IMR-90 (cell line): ENCODE results near the gene PRADC1. TPM values are rescaled to one million over a fixed set of nuclear protein-coding genes. Genes with fewer than 3 reads are reported as not detected.

Source experiments
- ATAC-seq: fragments of 200-7000 bp; cut with Tn5 transposase; 2 replicates; pipeline ENCODE4 v1.9.1; 2020; ENCODE audit warnings: low read depth, mild to moderate bottlenecking, moderate library complexity
- BruUV-seq: library from RNA; stranded (reverse); fragments of 400-500 nt; replicated peaks from 2 replicates; lab custom pipeline; 2021; lab: Mats Ljungman, UMichigan
- CTCF ChIA-PET: fragments of 300-600 bp; formaldehyde crosslinking; extraction: SDS; loops from one replicate; lab custom pipeline; 2021; ENCODE audit warnings: antibody characterized with exemption; lab: Yijun Ruan, JAX
- POLR2A ChIA-PET: fragments of 300-600 bp; sonication (Branson Sonifier 250); formaldehyde crosslinking; loops from one replicate; lab custom pipeline; 2022; ENCODE audit warnings: antibody characterized with exemption; ENCODE audit not compliant: unreplicated experiment; lab: Charles Lee
- DNase-seq: peaks from one replicate; pipeline ENCODE4 v3.0.0; 2013
- H2AFZ ChIP-seq: replicated peaks from 2 replicates; pipeline ENCODE3; 2013; ENCODE audit warnings: low read length, mild to moderate bottlenecking; ENCODE audit not compliant: poor library complexity
- H2AK5ac ChIP-seq: 2 replicates; pipeline ENCODE4 v1.6.1; 2013; ENCODE audit warnings: low read depth, low read length, inconsistent platforms
- H2AK9ac ChIP-seq: replicated peaks from 2 replicates; pipeline ENCODE3; 2013; ENCODE audit warnings: mild to moderate bottlenecking, low read depth, low read length, moderate library complexity; ENCODE audit not compliant: poor library complexity
- H2BK120ac ChIP-seq: 2 replicates; pipeline ENCODE4 v1.6.1; 2013; ENCODE audit warnings: low read depth, low read length, inconsistent platforms
- H2BK15ac ChIP-seq: 3 replicates; pipeline ENCODE4 v1.6.1; 2013; ENCODE audit warnings: low read depth, low read length, inconsistent platforms
- H2BK20ac ChIP-seq: 2 replicates; pipeline ENCODE4 v1.6.1; 2013; ENCODE audit warnings: low read depth, mild to moderate bottlenecking, inconsistent platforms, low read length, moderate library complexity
- H2BK5ac ChIP-seq: 2 replicates; pipeline ENCODE4 v1.6.1; 2013; ENCODE audit warnings: mild to moderate bottlenecking, low read depth, low read length, inconsistent platforms; ENCODE audit not compliant: poor library complexity, severe bottlenecking
- H3K14ac ChIP-seq: replicated peaks from 2 replicates; pipeline ENCODE4 v1.6.1; 2013; ENCODE audit warnings: low read depth, low read length, inconsistent platforms
- H3K18ac ChIP-seq: 2 replicates; pipeline ENCODE4 v1.6.1; 2013; ENCODE audit warnings: low read depth, low read length, control low read depth
- H3K23ac ChIP-seq: 2 replicates; pipeline ENCODE4 v1.6.1; 2013; ENCODE audit warnings: low read depth, low read length, inconsistent platforms
- H3K27ac ChIP-seq: 2 replicates; pipeline ENCODE4 v1.5.1; 2013; ENCODE audit warnings: mild to moderate bottlenecking, control low read depth, low read length; ENCODE audit not compliant: insufficient read depth
- H3K27me3 ChIP-seq: 2 replicates; pipeline ENCODE4 v1.6.1; 2013; ENCODE audit warnings: low read length; ENCODE audit not compliant: control insufficient read depth, insufficient read depth
- H3K36me3 ChIP-seq: 2 replicates; pipeline ENCODE4 v1.6.1; 2013; ENCODE audit warnings: low read length, mixed read lengths; ENCODE audit not compliant: control insufficient read depth, insufficient read depth
- H3K4ac ChIP-seq: 2 replicates; pipeline ENCODE4 v1.6.1; 2013; ENCODE audit warnings: low read depth, low read length, inconsistent platforms
- H3K4me1 ChIP-seq: 2 replicates; pipeline ENCODE4 v1.6.1; 2013; ENCODE audit warnings: low read length, mixed read lengths; ENCODE audit not compliant: control insufficient read depth, insufficient read depth
- H3K4me2 ChIP-seq: 2 replicates; pipeline ENCODE4 v1.6.1; 2013; ENCODE audit warnings: low read depth, mild to moderate bottlenecking, control low read depth, low read length, moderate library complexity
- H3K4me3 ChIP-seq: 2 replicates; pipeline ENCODE4 v1.5.1; 2013; ENCODE audit warnings: low read depth, mild to moderate bottlenecking, control low read depth, low read length, moderate library complexity; ENCODE audit not compliant: insufficient read depth
- H3K56ac ChIP-seq: 2 replicates; pipeline ENCODE4 v1.6.1; 2013; ENCODE audit warnings: low read length, inconsistent platforms; ENCODE audit not compliant: insufficient read depth; ENCODE audit errors: extremely low read depth
- H3K79me1 ChIP-seq, 2 experiments: 2 replicates each; pipeline ENCODE4 v1.6.1; 2013; ENCODE audit warnings: low read length in 2 of 2, inconsistent platforms in 1 of 2, low read depth in 1 of 2
- H3K9ac ChIP-seq: 2 replicates; pipeline ENCODE4 v1.6.1; 2013; ENCODE audit warnings: low read depth, low read length, control low read depth
- H3K9me1 ChIP-seq: 2 replicates; pipeline ENCODE4 v1.6.1; 2013; ENCODE audit warnings: low read length, inconsistent platforms; ENCODE audit not compliant: insufficient read depth
- H3K9me3 ChIP-seq: 2 replicates; pipeline ENCODE4 v1.6.1; 2013; ENCODE audit warnings: low read length; ENCODE audit not compliant: control insufficient read depth, insufficient read depth
- H4K20me1 ChIP-seq: 2 replicates; pipeline ENCODE4 v1.6.1; 2013; ENCODE audit warnings: low read length, inconsistent platforms; ENCODE audit not compliant: insufficient read depth
- H4K5ac ChIP-seq: 2 replicates; pipeline ENCODE4 v1.6.1; 2013; ENCODE audit warnings: mild to moderate bottlenecking, low read depth, low read length, control low read depth
- H4K8ac ChIP-seq, 2 experiments: 2 replicates each; pipeline ENCODE4 v1.6.1; 2013; ENCODE audit warnings: low read depth in 2 of 2, low read length in 2 of 2, control low read depth in 1 of 2, inconsistent platforms in 1 of 2
- H4K91ac ChIP-seq: 2 replicates; pipeline ENCODE4 v1.6.1; 2013; ENCODE audit warnings: low read depth, low read length, inconsistent platforms; ENCODE audit not compliant: insufficient read depth
- BHLHE40 ChIP-seq: fragments of 150-350 bp; IDR thresholded peaks from 2 replicates; pipeline ENCODE4 v1.6.1; 2016; ENCODE audit warnings: mild to moderate bottlenecking, low read depth, low read length
- CEBPB ChIP-seq: IDR thresholded peaks from 2 replicates; pipeline ENCODE4 v1.6.1; 2012; ENCODE audit warnings: low read depth, low read length, improper control_type of control experiment
- CHD1 ChIP-seq: IDR thresholded peaks from 2 replicates; pipeline ENCODE4 v1.6.1; 2012; ENCODE audit warnings: low read depth, low read length, improper control_type of control experiment
- FOS ChIP-seq: fragments of 150-350 bp; IDR thresholded peaks from 2 replicates; pipeline ENCODE4 v1.6.1; 2016; ENCODE audit warnings: low read depth, low read length
- MAFK ChIP-seq: IDR thresholded peaks from 2 replicates; pipeline ENCODE4 v1.6.1; 2012; ENCODE audit warnings: low read depth, low read length, improper control_type of control experiment
- MAZ ChIP-seq: IDR thresholded peaks from 2 replicates; pipeline ENCODE4 v1.6.1; 2012; ENCODE audit warnings: low read depth, mild to moderate bottlenecking, low read length, improper control_type of control experiment, moderate library complexity, borderline replicate concordance
- MXI1 ChIP-seq: IDR thresholded peaks from 2 replicates; pipeline ENCODE4 v1.6.1; 2012; ENCODE audit warnings: low read depth, mild to moderate bottlenecking, low read length, moderate library complexity, borderline replicate concordance
- NFE2L2 ChIP-seq: fragments of 150-350 bp; IDR thresholded peaks from 2 replicates; pipeline ENCODE4 v1.6.1; 2016; ENCODE audit warnings: low read depth, mild to moderate bottlenecking, low read length
- POLR2A ChIP-seq: IDR thresholded peaks from 2 replicates; pipeline ENCODE4 v1.6.1; 2012; ENCODE audit warnings: mild to moderate bottlenecking, low read depth, low read length
- RAD21 ChIP-seq: IDR thresholded peaks from 2 replicates; pipeline ENCODE4 v1.6.1; 2012; ENCODE audit warnings: low read length, improper control_type of control experiment
- RCOR1 ChIP-seq: IDR thresholded peaks from 2 replicates; pipeline ENCODE4 v1.6.1; 2012; ENCODE audit warnings: mild to moderate bottlenecking, low read length, improper control_type of control experiment; ENCODE audit not compliant: insufficient replicate concordance
- RFX5 ChIP-seq: IDR thresholded peaks from 2 replicates; pipeline ENCODE4 v1.8.0; 2012; ENCODE audit warnings: low read depth, mild to moderate bottlenecking, low read length, moderate library complexity
- SMC3 ChIP-seq: fragments of 150-350 bp; IDR thresholded peaks from 2 replicates; pipeline ENCODE4 v1.6.1; 2016; ENCODE audit warnings: low read depth, mild to moderate bottlenecking, antibody characterized with exemption, low read length, moderate library complexity
- WGBS, 2 experiments: methylation state at CpG; one replicate each; pipeline versions ENCODE4 v1.1.5 to v1.1.7; 2013; ENCODE audit warnings: missing lambda C conversion rate in 2 of 2; ENCODE audit not compliant: insufficient read length in 1 of 2; ENCODE audit errors: extremely low coverage in 2 of 2; 5-methylcytosine and 5-hydroxymethylcytosine counted together
- dilution Hi-C: fragments of 300-500 bp; cut with HindIII; formaldehyde crosslinking; loops from one replicate; pipeline ENCODE4 v1.14.3; 2018; ENCODE audit warnings: low sequenced_read_pairs; ENCODE audit not compliant: unreplicated experiment
- in situ Hi-C: fragments of 300-500 bp; cut with MboI; formaldehyde crosslinking; loops from 3 replicates; pipeline ENCODE4 v1.14.3; 2019; ENCODE audit warnings: low sequenced_read_pairs, inconsistent platforms, mixed read lengths
- intact Hi-C: fragments of 100-400 bp; cut with micrococcal nuclease; formaldehyde crosslinking; loops from 2 replicates; pipeline ENCODE4 v1.10.0; 2022
- polyA plus RNA-seq, 3 experiments: library from polyadenylated mRNA; depleted of rRNA; stranded (reverse); fragments of >200 nt; gene quantifications; 2 replicates each; pipeline ENCODE4 v1.2.3, GENCODE V29; 2012; ENCODE audit warnings: low replicate concordance in 1 of 3
- total RNA-seq: library from RNA; depleted of rRNA; stranded (reverse); fragments of >200 nt; gene quantifications from 2 replicates; pipeline ENCODE4 v1.2.3, GENCODE V29; 2012
- TF ChIP-seq, protein P1 (sequence below): fragments of 150-350 bp; IDR thresholded peaks from 2 replicates; pipeline ENCODE4 v1.6.1; 2016; ENCODE audit warnings: low read depth, mild to moderate bottlenecking, low read length, moderate library complexity, borderline replicate concordance
- TF ChIP-seq, protein P2 (sequence below): fragments of 150-350 bp; IDR thresholded peaks from 2 replicates; pipeline ENCODE4 v1.6.1; 2017; ENCODE audit warnings: mild to moderate bottlenecking, antibody characterized with exemption, low read length, low read depth

The PRADC1 gene
- total and polyA plus RNA-seq, 2 of the 4 experiments (the other 2 are of a cell fraction): 13.1 to 18.4 TPM

- ChIA-PET CTCF (no interaction called here), POLR2A (no interaction called here)
- H3K4me2 ChIP-seq: no peak overlapping the region
- no peak overlapping the region for H3K27ac ChIP-seq
- H3K4ac ChIP-seq: no peak overlapping the region
- no peak overlapping the region for H2AK9ac ChIP-seq
- peaks cover 14% of the 10 kb centered on the region for H3K36me3 ChIP-seq
- H3K9ac ChIP-seq: no peak overlapping the region
- peaks cover 7% of the 10 kb centered on the region for H3K4me1 ChIP-seq
- no peak overlapping the region for H3K56ac ChIP-seq
- H3K18ac ChIP-seq: no peak overlapping the region
- H4K5ac ChIP-seq: no peak overlapping the region
- intact Hi-C loops: no loop called here
- H3K23ac ChIP-seq: no peak overlapping the region
- ATAC-seq (no peak), DNase-seq (no peak)
- H2BK120ac ChIP-seq: no peak overlapping the region
- no peak overlapping the region for H2AK5ac ChIP-seq
- H4K8ac ChIP-seq: no peak overlapping the region
- no peak overlapping the region for H2BK20ac ChIP-seq
- peaks cover 17 to 63% of the 10 kb centered on the region in 2 experiments for H3K79me1 ChIP-seq
- no CpG with 5 or more reads among the region's 1 CpG for WGBS, 2 experiments
- in situ Hi-C loops: no loop called here
- TF ChIP-seq MAFK (no peak), FOS (no peak), NFE2L2 (no peak), BHLHE40 (no peak), MXI1 (no peak), RCOR1 (no peak), RAD21 (no peak), RFX5 (no peak), SMC3 (no peak), POLR2A (no peak), CEBPB (no peak), MAZ (no peak), CHD1 (no peak)
- TF ChIP-seq, protein P1, sequence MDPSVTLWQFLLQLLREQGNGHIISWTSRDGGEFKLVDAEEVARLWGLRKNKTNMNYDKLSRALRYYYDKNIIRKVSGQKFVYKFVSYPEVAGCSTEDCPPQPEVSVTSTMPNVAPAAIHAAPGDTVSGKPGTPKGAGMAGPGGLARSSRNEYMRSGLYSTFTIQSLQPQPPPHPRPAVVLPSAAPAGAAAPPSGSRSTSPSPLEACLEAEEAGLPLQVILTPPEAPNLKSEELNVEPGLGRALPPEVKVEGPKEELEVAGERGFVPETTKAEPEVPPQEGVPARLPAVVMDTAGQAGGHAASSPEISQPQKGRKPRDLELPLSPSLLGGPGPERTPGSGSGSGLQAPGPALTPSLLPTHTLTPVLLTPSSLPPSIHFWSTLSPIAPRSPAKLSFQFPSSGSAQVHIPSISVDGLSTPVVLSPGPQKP: no peak
- TF ChIP-seq, protein P2, sequence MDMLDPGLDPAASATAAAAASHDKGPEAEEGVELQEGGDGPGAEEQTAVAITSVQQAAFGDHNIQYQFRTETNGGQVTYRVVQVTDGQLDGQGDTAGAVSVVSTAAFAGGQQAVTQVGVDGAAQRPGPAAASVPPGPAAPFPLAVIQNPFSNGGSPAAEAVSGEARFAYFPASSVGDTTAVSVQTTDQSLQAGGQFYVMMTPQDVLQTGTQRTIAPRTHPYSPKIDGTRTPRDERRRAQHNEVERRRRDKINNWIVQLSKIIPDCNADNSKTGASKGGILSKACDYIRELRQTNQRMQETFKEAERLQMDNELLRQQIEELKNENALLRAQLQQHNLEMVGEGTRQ: no peak
- H3K9me1 ChIP-seq: peaks cover 14% of the 10 kb centered on the region
- H4K20me1 ChIP-seq: peaks cover 63% of the 10 kb centered on the region
- dilution Hi-C loops: no loop called here
- no TSS peak for BruUV-seq
- no peak overlapping the region for H2BK15ac ChIP-seq
- H3K27me3 ChIP-seq: no peaks in the 10 kb centered on the region
- H3K4me3 ChIP-seq: no peak overlapping the region
- H3K14ac ChIP-seq: no peak overlapping the region
- no peaks in the 10 kb centered on the region for H3K9me3 ChIP-seq
- H2AFZ ChIP-seq: no peak overlapping the region
- no peak overlapping the region for H2BK5ac ChIP-seq
- no peak overlapping the region for H4K91ac ChIP-seq
Observed at GRCh38 chr2:73237168-73237567, 4.1 kb upstream of the PRADC1 start.
